Activated CD8-positive, alpha-beta memory T cell treated with anti-CD3 and anti-CD28 coated beads, Interleukin-2, amount 50 U/mL, for 4 hours (primary cell): ENCODE data around the gene ALG14.
A peak's percentile ranks its signal among the peaks of the same experiment; 100 is the strongest.
"Not testable (repeated sequence)": the region's sequence is repeated elsewhere in the genome, so short reads cannot be mapped to it uniquely, and the experiment has no call there.

Experiments used
- DNase-seq: peaks from one replicate; pipeline ENCODE4 v3.0.0-alpha.2; 2020

The ALG14 gene

DNA sequence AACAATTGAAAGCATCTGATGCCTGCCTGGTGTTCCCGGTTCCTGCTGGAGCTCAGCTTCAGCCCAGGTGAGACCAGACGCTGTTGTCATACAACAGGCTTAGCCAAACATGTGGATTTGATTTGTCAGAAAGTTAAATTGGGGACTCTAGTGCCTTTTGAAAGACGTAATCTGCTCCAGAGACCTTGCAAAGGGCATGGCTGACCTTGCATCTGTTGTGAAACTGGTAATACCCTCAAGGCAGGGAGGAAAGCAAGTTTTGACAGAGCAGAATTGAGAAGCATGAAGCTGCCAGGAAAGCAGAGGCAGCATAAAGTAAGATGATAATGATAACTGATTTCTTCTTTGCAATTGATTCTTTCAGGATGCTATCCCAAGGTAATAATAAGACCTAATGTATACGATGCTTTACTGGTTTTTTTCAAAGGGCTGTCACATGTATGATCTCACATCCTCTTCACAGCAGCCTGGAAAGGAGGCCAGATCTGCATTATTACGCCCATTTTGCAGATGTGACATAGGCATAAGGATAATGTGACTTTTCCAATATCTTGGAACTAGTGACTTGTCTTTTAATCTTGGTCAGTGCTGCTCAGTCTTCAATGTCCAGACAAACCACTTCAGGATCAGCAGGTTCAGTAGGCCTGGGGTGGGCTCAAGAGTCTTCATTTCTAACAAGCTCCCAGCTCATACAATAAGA, 121.1 kb downstream of the ALG14 start:
- no peak for DNase-seq

DNA sequence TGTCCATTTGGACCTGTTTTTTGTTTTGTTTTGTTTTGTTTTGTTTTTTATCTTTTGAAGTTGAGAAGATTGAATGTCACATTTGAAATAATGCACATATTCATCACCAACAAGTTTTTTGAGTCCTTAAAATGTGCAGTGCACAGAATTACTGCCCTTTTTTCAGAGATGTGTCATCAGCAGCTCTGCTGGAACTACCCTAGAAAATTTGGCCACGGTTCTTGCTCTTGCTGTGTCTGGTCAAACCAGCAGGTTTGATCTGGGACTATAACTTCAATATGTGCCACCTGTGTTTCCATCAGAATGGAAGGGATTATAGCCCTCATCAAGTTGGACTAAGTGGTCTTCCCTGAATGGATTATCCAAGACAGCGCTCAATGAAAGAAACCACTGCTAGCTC, 121.7 kb downstream of the ALG14 start:
- no peak for DNase-seq

DNA sequence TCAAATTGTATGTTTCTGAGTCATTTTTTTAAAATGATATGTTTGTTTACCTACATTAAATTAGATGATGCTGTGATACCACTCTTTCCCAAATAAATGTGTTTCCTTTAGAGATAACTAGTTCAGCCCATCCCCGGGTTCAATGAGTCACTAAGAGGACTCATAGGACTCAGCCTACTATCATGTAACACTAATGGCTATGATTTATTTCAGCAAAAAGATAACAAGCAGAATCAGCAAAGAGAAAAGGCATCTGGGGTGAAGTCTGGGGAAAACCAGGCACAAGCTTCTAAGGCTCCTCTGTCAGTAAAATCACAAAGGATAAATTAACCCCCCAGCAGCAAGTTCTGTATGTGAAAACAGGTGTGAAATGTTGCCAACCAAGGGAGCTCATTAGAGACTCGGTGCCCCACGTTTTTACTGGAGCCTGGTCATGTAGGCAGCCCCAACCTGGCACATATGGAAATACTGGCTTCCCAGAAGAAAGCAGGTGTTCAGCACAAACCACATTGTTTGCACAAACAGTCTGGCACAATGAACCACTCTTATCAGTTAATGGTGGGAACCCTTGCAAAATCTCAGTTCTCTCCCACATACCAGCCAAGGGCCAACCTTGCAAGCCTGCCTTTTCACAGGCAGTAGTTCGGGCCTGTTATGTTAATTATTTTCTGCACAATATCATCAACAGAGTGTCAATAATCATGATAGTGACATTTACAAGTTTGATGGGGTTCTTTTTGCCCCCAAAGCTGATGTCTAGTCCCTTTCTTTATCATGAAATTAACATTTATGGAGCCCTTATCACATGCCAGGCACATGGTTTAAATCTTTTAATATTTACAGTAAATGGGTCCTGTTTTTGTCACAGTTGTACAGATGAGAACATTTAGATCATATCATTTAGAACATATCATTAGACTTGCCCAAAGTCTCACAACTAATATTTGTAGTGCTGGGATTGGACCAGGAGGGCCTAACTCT, 122.8 kb downstream of the ALG14 start:
- DNase-seq: no peak

DNA sequence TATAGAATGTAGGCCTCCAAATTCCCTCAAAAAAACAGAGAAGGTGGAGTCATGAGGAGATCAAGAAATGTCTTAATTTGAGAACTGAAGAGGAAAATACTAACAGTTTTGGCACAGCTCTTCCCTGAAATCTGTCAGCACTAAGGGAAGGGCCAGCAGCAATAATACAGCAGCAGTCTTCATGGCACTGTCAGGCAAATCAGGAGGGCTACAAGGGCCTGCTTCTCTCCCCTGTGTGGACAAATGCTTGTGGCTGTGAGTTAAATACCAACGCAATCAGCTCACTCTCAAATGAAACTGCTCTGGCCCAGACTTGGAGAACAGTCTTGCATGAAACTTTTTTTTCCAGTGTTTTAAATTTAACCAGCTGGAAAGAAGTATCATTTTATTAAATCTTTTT, 125.3 kb downstream of the ALG14 start:
- DNase-seq: no peak

DNA sequence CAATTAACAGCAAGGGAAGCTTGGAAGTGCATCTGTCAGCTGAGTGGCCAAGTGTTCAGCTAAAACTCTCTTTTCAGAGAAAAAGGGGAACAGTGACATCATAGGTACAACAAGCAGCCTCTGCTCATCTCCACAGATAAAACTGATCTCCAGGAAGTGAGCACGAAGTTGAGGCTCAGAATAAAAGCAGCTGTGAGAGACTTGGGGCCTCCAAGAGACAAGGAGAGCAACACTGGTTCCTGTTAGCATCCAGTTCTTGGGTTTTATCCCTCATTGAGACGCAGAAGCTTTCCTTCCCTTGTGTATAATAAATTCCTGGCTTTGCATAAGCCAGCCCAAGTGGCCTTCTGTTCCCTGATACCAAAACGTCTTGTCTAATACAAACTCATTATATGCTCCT, 125.9 kb downstream of the ALG14 start:
- DNase-seq: no peak

DNA sequence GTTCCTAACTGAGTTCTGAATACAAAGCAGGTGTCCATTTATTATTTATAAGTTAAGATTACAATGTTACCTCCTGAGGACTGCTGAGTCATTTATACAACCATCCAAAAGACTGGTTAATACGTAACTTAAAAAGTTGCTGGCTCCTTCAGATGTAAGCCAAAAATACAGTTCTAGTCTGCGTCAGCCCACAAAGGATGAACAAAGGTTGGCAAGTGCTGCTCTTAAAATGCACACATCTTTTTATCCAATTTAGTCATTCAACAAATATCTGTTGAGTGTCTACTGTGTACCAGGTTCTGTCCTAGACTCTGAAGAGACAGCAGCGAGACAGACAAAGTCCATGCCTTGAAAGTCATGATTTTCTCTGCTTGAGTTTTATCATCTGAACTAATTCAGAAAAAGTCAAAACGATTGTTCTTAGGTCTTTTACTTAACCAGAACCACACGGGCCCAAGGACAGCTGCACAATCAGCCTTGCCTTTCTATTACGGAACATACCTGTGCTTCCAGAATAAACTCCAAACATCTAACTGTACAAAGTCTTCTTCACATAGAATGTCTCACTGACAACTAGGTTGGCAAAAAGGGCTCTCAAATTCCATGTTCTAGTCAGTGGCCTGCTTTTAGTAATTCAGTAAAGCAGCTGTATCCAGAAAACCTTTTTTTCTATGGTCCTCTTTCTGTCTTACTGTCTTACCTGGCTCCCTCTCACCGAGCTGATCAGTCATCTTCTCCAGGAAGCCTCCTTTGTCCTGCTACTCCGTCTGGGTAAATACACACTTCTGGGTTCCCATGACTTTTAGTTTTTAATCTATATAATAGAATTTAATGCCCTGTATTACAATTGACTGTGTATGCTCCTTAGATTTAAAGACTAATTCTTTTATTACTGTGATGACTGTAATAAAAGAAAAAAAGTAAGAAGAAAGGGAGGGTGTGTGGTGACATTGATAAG, 130.3 kb downstream of the ALG14 start:
- no peak for DNase-seq

DNA sequence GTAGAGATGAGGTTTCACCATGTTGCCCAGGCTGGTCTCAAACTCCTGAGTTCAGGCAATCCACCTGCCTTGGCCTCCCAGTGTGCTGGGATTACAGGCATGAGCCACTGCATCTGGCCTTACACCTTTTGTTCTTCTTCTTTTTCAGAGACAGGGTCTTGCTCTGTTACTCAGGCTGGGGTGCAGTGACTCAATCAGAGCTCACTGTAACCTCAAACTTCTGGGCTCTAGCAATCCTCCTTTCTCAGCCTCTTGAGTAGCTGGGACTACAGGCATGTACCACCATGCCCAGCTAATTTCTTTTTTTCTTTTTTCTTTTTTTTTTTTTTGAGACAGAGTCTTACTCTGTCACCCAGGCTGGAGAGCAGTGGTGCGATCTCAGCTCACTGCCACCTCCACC, 131.3 kb downstream of the ALG14 start:
- not testable (repeated sequence) for DNase-seq

DNA sequence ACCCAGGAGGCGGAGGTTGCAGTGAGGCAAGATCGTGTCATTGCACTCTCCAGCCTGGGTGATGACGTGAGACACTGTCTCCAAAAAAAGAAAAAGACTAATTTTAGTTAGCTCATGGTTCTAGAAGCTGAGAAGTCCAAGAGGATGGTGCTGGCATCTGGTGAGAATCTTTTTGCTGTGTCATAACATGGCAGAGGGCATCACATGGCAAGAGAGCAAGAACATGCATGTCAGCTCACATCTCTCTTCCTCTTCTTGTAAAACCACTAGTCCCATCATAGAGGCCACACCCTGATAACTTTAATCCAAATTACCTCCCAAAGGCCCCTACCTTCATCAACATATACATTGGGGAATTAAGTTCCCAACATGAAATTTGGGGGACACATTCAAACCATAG, 132.0 kb downstream of the ALG14 start:
- DNase-seq: no peak

DNA sequence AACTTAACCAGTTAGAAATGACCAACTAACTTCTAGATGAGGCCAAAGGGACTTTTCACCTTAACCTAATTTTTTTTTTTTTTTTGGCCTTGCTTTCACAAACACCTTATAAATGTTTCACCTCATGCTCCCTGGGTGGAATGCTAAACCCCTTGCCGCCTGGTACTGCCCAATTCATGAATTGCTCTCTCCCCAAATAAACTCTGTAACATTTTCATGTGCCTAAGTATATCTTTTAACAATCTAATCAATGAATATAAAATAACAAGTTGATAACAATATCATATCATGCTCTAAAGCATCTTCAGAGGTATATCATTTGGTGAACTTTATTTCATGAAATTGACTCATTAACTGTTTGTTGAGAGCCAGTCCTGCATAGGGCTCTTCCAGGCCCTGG, 134.9 kb downstream of the ALG14 start:
- DNase-seq: no peak

DNA sequence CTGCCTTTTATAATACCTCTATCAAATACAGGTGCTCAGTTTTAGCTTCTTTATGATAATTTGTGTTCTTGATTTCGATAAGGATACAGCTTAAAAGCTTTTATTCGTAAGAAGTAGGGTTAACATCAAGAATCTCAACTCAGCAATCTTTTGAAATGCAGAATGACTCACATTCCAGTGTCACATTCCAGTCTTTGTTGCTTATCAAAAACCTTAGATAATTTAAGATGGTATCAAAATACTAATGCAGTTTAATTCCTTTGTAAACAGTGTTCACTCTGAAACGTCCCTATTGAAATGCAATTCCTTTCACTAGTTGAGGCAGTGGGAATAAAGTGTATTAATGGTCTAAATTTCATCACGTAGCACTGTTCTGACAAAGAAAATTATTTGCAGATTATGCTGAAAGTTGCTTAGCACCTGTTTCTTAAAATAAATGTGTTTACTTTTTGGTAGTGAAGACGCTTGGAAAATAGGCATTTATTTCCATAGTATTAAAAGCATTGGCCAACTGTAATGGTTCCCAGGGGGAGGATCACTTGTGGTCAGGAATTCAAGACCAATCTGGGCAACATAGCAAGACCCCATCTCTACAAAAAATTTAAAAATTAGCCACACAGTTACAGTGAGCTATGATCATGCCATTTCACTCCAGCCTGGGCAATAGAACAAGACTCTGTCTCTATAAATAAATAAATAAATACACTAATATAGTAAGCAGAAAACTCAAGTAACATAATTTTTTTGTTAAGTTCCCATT, 135.7 kb downstream of the ALG14 start:
- no peak for DNase-seq

DNA sequence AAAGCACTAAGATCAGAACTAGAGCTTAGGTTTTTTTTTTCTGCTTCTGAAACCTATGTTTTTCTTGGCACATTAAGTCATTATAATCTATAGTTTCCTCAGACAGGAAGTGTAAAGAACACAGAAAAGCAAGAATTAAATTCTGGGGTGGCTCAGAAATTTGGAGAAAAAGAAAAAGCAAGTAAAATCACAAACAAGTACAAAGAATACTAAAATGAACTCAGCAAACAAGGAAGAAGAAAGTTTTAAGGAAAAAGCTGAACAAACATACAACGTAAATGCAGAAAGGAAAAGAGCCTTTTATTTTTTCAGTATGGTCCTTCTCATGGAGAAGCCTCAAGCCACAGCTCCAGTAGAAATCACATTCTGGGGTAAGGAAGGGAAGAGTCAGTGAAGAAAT, 137.3 kb downstream of the ALG14 start:
- no peak for DNase-seq

DNA sequence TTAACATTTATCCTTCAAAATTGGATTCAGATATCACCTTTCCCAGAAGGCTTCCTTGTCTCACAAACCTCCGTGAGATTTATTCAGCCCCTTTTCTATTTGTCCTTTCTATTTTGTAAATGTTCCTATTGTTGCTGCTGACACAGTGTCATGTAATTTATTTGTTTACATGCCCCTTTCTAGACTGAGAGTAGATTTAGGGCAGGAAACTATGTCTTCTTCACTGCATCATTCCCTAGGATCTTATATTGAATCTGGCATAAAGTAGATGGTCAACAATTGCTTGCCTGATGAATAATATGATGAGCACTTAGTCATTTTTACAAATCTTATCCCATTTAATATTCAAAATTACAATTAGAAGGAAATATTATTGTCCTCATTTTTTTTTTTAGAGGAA, 137.7 kb downstream of the ALG14 start:
- DNase-seq: no peak

DNA sequence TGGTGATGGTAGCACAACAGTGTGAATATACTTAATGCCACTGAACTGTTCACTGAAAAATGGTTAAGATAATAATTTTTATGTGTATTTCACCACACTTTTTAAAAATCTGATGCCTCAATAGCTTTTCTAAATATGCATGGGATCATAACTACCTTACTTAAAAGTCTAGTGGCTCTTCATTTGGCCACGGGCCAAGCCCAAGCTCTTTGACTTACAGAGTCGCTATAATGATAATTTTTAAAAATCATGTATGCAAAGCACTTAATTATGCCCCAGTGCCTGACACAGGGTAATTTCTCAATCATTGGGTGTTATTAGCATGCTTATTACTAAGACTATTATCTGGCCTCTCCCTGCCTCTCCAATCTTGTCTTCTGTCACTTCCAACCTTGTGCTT, 138.2 kb downstream of the ALG14 start:
- DNase-seq: no peak

DNA sequence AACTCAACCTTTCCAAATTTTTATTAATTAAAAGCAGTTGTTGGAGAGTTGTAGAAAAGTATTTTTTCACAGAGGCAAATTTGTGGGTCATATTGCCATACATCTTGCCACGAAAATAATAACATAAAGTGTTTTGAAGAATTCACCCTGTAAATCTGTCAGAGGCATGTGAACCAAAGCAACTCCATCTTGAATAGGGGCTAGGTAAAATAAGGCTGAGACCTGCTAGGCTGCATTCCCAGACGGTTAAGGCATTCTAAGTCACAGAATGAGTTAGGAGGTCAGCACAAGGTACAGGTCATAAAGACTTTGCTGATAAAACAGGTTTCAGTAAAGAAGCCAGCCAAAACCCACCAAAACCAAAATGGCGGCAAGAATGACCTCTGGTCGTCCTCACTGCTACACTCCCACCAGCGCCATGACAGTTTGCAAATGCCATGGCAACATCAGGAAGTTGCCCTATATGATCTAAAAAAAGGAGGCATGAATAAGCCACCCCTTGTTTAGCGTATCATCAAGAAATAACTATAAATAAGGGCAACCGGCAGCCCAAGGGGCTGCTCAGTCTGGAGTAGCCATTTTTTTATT, 141.4 kb downstream of the ALG14 start:
- DNase-seq: no peak

DNA sequence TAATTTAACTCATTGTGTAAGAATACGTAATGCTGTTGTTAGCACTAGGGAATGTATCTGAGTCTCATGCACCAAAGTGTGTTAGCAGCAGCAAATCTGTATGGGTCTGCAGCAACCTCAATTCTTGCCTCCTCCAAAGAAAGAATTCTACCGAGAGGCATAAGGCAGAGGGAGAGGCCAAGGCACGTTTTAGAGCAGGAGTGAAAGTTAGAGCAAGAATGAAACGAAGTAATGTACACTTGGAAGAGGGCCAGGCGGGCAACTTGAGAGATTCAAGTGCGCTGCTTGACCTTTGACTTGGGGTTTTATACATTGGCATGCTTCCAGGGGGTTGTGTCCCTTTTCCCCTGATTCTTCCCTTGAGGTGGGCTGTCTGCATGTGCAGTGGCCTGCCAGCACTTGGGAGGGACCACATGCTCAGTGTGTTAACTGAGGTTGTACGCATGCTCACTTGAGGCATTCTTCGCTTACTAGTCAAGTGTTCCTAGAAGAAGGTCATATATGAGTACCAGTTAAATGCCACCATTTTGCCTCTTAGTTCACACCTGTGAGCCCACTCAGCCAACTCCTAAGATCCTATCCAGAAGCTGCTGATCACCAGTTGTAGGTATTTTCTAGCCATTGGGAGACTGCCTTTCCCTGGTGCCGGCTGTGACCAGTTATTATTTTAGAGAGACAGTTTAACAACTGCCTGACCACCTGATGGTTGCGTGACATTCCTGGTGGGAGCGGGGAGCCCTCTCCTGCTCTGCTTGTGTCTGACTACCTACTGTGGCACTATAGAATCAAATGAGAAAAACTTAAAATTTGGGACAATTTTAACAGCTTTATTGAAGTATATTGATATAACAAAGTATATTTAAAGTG, 143.2 kb downstream of the ALG14 start:
- no peak for DNase-seq

DNA sequence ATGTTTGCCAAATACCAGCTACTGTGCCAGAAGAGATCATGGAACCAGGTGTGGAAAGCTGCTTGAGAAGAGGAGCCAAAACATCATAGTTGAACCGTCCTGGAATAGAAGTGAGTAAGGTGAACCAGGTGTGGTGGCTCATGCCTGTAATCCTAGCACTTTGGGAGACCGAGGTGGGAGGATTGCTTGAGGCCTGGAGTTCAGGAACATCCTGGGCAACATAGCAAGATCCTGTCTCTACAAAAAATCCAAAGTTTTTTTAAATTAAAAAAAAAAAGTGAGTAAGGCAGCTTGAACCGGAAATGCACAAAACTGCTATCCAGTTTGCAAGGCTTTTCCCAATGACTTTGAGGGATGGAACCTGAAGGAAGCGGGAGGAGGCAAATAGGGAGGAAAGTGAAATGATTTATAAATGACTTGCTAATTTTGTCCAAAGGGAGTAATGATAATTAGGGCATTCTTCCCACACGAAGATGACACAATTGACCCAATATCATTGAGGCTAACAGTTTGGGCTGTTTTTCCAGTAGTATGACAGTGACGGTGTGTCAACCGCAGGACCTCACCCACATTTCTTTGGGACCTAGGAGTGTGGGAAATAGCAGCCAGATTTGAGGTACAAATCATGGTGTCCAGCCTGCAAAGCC, 144.3 kb downstream of the ALG14 start:
- no peak for DNase-seq

DNA sequence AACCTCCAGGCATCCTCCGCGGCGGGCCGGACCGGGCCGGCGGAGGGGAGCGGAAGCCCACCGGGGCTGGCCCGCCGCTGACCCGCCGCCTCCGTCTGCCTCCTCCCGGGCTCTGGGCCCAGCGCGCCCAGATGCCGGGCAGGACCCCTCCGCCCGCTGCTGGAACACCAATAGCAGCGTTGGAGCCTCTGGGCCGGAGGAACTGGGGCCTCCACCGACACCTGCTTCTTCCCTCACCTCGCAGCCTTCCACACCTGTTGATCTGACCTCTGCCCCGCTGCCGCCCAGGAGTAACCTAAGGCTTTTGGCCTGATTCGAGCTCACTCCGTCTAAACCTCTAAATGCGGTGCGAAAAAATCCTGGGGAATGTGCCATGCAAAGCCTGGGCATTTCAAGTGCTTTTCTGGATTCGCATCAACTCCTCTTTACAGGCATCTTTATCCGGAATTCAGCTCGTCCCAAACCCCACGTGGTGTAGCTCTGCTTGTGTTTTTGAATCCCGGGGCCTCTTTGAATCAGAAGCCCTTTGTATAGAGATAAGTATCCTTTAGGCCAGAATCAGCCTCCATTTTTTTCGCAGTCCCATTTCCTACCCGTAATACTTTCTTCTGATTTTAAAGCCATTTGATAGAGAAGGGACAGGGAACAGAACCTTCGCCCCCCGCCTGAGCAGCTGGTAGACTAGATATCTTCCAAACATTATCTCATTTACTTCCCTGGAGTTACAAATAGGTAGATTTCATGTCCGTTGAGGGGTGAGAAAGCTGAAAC, 145.2 kb downstream of the ALG14 start:
- DNase-seq: peak; percentile 15

DNA sequence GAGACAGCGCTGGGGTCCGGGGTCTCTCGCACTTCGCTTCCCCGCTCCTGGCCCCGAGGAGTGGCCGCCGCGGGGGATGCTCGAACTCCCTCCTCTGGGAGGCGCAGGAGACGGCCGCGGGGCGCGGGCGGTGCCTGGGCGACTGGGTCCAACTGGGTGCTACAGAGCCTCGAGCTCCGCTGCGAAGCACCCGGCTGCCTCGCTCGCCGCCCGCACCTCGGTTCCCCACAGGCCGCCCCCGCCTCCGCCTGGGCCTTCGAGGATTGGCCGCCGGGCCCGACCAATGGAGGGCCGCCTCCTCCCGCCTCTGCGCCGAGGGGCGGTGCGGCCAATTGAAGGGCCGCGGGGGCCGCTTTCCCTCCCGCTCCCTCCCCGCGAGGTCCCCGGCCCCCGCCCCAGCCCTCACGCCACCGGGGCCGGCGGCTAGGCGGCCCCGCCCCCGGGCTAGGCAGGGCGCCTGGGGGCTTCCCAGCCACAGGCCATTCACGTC, 145.8 kb downstream of the ALG14 start, which contains the start of gene CNN3:
CNN3 (minus strand) TSS at position 196 of the 490 bp plus-strand sequence. CDS start 216 bp downstream, outside the sequence.
- DNase-seq: peak; percentile 79
